ENCODE measurements around the gene SLC4A5.
"Not testable (repeated sequence)": the region's sequence is repeated elsewhere in the genome, so short reads cannot be mapped to it uniquely, and the experiment has no call there.

The SLC4A5 gene

DNA sequence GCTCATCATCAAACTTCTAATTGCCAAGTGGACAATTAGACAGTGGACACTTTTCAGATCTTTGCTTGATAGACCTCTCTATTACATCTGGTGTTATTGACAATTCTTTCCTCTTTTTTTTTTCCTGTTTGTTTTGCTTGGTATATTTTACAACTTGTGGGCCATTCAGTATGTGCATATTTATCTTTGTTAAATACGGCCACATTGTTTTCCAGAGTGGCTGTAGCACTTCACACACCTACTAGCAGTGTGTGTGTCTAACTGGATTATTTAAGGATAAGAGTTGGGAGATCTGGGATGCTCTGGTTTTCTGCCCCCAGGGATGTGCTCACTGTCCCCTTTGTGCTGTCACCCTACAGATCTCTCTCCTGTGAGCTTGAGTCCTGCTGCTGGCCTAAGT, 4.1 kb upstream of the SLC4A5 start:
- DNase-seq (ENCODE audit: insufficient read length, low spot score), result no peak
- TF ChIP-seq POLR2A (IDR thresholded peaks at IDR 0.05; ENCODE audit: low read depth, low read length), result no peak
- FAIRE-seq, result no peak

DNA sequence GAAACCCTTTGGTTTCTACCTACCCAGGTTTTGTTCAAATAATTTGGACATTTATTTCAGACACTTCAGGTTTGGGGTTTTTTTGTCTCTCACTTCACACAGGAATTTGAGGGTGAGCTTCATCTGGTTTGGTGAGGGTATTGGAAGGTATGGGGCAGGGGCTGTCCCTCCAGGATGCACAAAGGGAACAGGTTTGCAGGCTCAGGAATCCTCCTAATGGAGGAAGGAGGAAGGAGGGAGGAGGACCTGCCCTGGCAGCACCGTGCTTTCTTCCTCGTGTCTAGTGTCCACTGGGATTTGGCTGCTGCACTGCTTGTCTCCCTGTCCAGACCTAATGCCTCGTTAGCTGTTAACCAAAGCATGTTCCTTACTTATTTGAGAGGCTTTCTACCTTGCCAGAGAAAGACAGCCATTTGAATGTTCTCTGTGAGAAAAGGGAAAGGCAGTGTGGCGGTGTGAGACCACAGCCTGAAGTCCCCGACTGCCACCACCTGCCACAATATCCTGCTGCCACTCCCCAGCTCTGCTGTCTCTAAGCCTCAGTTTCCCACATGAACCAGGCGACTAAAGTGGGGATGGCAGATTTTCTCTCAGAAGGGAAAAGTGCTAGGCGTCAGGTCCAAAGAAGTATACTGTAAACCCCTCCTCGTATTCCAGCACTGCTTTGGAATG, 2.2 kb upstream of the SLC4A5 start:
- DNase-seq (ENCODE audit: insufficient read length, low spot score), result no peak
- no peak for FAIRE-seq
- no peak for TF ChIP-seq POLR2A (IDR thresholded peaks at IDR 0.05; ENCODE audit: low read depth, low read length)

DNA sequence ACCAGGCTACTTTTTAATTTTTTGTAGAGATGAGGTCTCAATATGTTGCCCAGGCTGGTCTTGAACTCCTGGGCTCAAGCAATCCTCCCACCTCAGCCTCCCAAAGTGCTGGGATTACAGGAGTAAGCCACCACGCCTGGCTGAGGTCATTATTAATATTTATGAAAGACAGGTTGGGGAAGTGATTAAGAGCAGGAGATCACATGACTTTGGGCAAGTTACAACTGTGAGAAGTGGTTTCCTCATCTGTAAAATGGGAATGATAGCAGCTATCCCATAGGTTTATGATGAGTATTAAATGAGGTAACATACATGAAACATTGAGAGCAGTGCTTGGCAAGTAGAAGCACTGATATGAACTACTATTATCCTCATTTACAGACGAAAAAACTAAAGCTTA, 7.0 kb downstream of the SLC4A5 start:
- not testable (repeated sequence) for FAIRE-seq

DNA sequence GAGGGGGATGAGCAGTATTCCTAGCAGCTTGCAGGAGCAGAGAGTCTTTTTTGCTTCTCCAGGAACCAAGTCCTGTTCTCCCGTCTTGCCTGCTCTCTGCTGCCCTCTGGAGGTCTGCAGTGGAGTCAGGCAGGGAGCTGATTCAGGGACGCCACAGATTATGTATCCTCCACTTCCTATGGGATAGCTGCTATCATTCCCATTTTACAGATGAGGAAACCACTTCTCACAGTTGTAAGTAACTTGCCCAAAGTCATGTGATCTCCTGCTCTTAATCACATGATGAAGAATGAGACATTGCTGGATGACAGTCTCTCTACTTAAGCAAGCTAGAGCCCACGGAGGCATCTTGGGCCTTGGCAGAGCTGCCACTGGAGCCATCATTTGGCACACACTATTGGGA, 8.3 kb downstream of the SLC4A5 start:
- no peak for TF ChIP-seq POLR2A (IDR thresholded peaks at IDR 0.05; ENCODE audit: low read depth, low read length)
- DNase-seq (ENCODE audit: insufficient read length, low spot score), result peak; percentile 64
- peak; percentile 20 for FAIRE-seq

More for the DNA sequence above, 7.0 kb downstream of the SLC4A5 start:
- DNase-seq (ENCODE audit: insufficient read length, low spot score), result not testable (repeated sequence)

DNA sequence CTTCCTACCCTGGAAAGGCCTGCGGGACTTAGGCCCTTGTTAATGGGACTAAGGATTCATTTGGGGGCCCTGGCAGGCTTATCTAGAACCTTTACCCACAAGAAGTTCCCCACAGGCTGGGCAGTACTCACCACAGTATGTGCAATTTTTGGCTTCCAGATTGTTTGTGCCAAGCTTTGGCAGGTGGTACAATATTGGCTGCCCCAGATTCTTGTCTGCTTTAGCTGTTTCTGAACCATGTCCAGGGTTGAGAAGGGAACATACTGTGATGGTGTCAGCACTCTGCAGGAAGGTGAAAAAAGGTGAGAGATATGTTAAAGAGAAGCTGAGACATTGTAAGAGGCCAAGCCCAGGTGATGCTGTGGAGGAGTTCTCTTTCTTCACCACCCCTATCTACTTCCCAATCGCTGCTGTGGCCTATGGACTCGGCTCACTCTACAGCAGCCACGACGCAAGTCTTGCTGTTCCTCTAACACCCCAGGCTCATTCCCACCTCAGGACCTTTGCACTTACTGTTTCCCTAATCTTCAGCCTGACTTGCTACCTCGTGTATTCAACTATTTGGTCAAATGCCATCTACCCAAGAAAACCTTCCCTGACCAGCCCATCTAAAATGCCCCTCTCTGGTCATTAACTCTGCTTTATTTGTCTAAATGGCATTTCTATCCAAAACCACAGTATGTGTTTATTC, 9.2 kb downstream of the SLC4A5 start:
- TF ChIP-seq POLR2A (IDR thresholded peaks at IDR 0.05; ENCODE audit: low read depth, low read length), result no peak
- DNase-seq (ENCODE audit: insufficient read length, low spot score) (no peak), FAIRE-seq (no peak)

DNA sequence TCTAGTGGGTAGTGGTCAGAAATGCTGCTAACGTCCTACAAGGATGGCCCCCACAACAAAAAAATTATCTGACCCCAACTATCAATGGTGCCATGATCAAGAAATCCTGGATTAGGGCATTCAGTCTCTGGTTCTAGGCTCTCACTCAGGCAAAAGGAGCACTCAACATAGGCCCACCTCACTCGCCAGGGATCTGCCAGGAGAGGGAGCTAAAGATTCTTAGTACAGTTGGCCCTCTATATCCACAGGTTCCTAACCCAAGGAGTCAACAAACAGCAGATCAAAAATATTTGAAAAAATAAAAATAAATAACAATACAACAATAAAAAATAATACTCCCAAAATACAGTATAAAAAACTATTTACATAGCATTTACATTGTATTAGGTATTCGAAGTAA, 10.0 kb downstream of the SLC4A5 start:
- peak; percentile 28 for DNase-seq (ENCODE audit: insufficient read length, low spot score)
- TF ChIP-seq POLR2A (IDR thresholded peaks at IDR 0.05; ENCODE audit: low read depth, low read length), result no peak
- no peak for FAIRE-seq

DNA sequence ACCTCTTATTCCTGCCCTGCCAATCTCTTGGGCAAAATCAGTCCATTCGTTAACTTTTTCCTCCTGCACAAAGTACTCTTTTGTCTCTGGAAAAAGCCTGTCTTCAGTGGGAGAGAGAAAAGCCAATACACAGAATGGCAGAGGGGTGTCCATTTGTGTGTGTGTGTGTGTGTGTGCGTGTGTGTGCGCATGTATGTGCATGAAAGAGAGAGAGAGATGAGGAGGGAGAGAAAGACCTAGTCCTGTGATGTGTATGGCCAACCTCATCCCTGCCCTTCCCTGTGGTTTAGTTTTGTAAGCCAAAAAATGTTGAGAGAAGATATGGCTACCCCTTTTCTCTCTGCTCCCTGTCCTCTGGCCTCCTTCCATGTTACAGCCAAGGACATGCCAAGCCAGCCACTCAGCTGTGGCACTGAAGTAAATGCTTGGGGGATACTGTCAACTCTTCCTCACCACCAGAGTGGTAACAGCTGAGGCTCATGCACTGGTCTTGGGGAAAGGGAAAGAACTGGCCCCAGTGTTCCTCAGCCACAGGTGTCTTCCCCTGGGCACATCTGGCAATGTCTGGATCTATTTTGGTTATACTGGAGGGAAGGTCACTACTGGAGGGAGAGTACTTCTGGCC, 10.6 kb downstream of the SLC4A5 start:
- DNase-seq (ENCODE audit: insufficient read length, low spot score) (no peak), FAIRE-seq (no peak)
- no peak for TF ChIP-seq POLR2A (IDR thresholded peaks at IDR 0.05; ENCODE audit: low read depth, low read length)

DNA sequence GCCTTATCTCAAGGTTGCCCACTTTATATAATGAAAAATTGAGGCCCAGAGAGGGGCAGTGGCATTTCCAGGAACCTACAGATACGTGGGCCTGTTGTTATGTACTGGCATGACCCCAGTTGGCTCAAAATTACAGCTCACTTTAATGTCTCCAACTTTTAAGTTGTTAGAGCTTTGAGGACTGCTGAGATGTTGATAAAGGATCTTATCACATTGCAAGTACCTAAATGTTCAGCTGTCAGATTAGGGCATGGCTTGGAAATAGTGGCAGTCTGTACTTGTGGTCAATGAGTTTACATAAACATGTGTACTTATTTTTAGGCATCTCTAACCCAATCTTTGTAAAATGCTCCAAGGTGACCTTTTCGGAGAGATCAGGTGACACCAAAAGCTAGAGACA, 14.6 kb downstream of the SLC4A5 start:
- DNase-seq (ENCODE audit: insufficient read length, low spot score) (no peak), FAIRE-seq (no peak)
- TF ChIP-seq POLR2A (IDR thresholded peaks at IDR 0.05; ENCODE audit: low read depth, low read length), result no peak

DNA sequence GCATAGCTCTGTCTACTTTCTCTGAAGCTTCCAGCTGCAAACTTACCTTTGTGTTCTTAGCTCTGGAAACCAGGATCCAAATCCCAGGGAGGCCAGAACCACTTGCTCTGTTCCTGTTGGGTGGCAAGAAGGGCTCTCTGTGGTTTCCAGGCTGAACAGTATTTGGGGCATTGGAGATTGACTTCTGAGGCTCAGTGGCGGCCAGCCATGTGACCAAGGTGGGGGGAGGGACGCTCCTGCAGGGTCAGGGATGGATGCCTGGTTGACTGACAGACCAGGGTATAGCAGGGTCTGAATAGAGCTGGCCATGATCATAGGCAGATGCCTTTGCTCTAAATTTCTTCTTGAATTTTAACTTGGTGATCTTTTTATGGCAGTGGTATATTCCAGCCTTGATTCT, 15.1 kb downstream of the SLC4A5 start:
- TF ChIP-seq POLR2A (IDR thresholded peaks at IDR 0.05; ENCODE audit: low read depth, low read length), result no peak
- FAIRE-seq, result no peak

DNA sequence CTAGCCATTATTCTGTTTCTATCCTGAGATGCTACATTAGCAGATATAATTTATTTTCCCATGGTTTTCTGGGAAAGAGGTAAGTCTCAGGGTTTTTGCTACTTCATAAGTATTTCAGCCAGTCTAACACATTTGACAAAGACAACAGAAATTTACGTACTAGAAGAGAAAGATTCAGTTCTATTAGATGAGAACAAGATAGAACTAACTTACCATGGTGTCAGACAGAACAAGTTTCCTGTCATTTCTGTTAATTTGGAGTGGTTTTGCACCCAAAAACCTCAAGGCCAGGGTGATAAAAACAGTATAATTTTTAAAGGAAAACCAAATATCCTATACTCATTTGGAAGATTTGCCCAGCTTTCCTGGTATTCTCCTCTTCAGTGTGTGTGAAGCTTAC, 15.6 kb downstream of the SLC4A5 start:
- DNase-seq (ENCODE audit: insufficient read length, low spot score) (no peak), FAIRE-seq (no peak)

More for the DNA sequence above, 15.1 kb downstream of the SLC4A5 start:
- DNase-seq (ENCODE audit: insufficient read length, low spot score), result no peak

DNA sequence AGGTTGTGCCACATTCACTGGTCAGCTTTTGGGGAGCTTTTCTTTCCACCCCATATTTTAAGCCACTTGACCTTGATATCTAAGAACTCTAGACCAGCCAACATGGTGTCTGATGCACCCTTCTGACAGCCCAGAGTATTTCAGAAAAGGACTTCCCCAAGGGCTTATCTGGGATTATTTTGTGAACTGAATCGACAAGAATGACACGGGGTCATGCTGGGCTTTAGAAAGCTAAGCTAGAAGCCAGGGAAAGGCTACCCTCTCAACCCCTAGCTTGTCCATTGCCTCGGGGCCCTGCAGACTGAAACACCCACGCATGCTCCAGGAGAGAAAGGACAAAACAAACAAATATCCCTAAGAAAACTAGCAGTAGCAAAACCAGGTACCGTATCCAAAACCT, 16.0 kb downstream of the SLC4A5 start:
- no peak for DNase-seq (ENCODE audit: insufficient read length, low spot score)
- no peak for TF ChIP-seq POLR2A (IDR thresholded peaks at IDR 0.05; ENCODE audit: low read depth, low read length)
- FAIRE-seq, result no peak

More for the DNA sequence above, 15.6 kb downstream of the SLC4A5 start:
- no peak for TF ChIP-seq POLR2A (IDR thresholded peaks at IDR 0.05; ENCODE audit: low read depth, low read length)

DNA sequence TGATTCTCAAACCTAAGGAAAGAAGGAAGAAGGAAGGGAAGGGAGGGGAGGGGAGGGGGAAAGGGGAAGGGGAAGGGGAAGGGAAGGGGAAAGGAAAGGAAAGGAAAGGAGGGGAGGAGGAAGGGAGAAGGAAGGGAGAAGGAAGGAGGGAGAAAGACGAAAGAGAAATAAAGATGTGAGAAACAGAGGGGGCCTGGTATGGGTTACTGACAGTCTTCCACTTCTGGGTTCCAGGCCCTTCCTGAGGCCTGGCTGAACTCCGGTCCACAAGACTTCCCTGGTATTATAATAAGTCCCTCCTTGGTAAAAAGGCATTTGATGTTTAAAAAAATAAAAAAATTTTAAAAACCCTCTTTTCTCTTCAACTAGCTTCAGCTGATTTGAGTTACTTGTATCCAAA, 17.4 kb downstream of the SLC4A5 start:
- TF ChIP-seq POLR2A (IDR thresholded peaks at IDR 0.05; ENCODE audit: low read depth, low read length), result no peak
- DNase-seq (ENCODE audit: insufficient read length, low spot score), result no peak
- FAIRE-seq, result no peak

DNA sequence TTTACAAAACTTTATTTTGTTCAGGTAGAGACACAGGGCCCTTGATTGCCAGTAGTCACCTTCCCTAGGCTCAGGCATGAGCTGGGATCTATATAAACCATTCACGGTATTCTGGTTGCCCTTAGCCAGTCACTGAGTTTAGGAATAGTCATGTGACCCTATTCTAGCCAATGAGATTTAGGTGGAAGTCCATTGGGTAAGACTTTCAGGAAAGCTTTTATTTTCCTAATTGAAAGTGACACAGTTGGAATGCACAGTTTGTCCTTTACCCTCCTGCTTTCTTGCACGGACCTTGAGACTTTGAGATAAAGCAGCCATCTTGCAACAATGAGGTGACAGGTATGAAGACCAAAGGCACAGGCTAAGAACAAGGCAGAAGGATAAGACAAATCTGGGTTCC, 21.5 kb downstream of the SLC4A5 start:
- DNase-seq (ENCODE audit: insufficient read length, low spot score) (no peak), FAIRE-seq (no peak)
- no peak for TF ChIP-seq POLR2A (IDR thresholded peaks at IDR 0.05; ENCODE audit: low read depth, low read length)

DNA sequence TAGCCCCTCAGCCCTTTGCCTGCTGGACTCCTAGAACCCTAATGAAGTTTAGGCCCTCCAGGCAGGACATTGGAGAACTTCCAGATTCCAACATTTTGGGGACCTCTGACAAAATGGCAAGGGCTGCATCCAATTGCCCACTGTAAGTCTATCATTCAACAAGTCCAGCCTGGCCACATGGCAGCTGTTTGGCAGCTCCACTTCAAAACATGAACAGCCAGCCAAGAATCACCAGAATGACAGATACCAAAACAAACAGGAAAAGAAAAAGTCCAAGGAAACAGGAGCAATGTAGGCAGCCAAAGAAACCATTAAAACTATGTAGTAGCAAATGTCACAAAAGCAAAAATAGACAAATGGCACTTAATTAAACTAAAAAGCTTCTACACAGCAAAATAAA, 25.5 kb downstream of the SLC4A5 start:
- no peak for FAIRE-seq
- DNase-seq (ENCODE audit: insufficient read length, low spot score), result no peak
- no peak for TF ChIP-seq POLR2A (IDR thresholded peaks at IDR 0.05; ENCODE audit: low read depth, low read length)

All from H54 (cell line).